Heart right ventricle (tissue), 16 donors: ENCODE data around the gene OXNAD1. TPM values are rescaled to one million over a fixed set of nuclear protein-coding genes. Genes with fewer than 3 reads are reported as not detected.

Source experiments
- ATAC-seq, 8 donors: fragments of 200-7000 bp; cut with Tn5 transposase; one replicate each; pipeline ENCODE4 v1.9.1; 2020; ENCODE audit warnings: mild to moderate bottlenecking in 8 of 8, moderate library complexity in 8 of 8, moderate number of reproducible peaks in 1 of 8
- DNase-seq, 2 donors: peaks; one replicate each; pipeline ENCODE4 v3.0.0-alpha.2; 2020
- H3K27ac ChIP-seq, 10 donors: fragments of 200-600 bp; sonication (generic) in 2 of 10; one replicate each; pipeline versions ENCODE4 v1.5.0 to v1.8.0; 2020 to 2022; ENCODE audit warnings: mild to moderate bottlenecking in 3 of 10
- H3K27me3 ChIP-seq, 7 donors: fragments of 200-600 bp; one replicate each; pipeline ENCODE4 v1.8.0; 2021 to 2022; ENCODE audit warnings: mild to moderate bottlenecking in 2 of 7
- H3K36me3 ChIP-seq, 9 donors: fragments of 200-600 bp; sonication (generic) in 1 of 9; one replicate each; pipeline versions ENCODE4 v1.5.0 to v1.8.0; 2020 to 2022; ENCODE audit warnings: mild to moderate bottlenecking in 2 of 9
- H3K4me1 ChIP-seq, 9 donors: fragments of 200-600 bp; sonication (generic) in 1 of 9; one replicate each; pipeline versions ENCODE4 v1.5.0 to v1.8.0; 2020 to 2022; ENCODE audit warnings: mild to moderate bottlenecking in 4 of 9
- H3K4me3 ChIP-seq, 10 donors: fragments of 200-600 bp; sonication (generic) in 2 of 10; one replicate each; pipeline versions ENCODE4 v1.5.0 to v1.8.0; 2020 to 2022; ENCODE audit warnings: mild to moderate bottlenecking in 7 of 10, moderate library complexity in 2 of 10
- H3K9me3 ChIP-seq, 11 donors: fragments of 200-600 bp in 10 of 11; sonication (generic) in 2 of 11; one replicate each; pipeline versions ENCODE4 v1.5.0 to v1.8.0; 2013 to 2022; ENCODE audit warnings: mild to moderate bottlenecking in 2 of 11, control low read depth in 1 of 11, moderate library complexity in 1 of 11
- WGBS, 2 donors: extraction: QIAGEN DNeasy Blood & Tissue Kit; methylation state at CpG; one replicate each; pipeline ENCODE4 v1.1.7; 2013; ENCODE audit warnings: inconsistent platforms in 1 of 2; 5-methylcytosine and 5-hydroxymethylcytosine counted together
- intact Hi-C, 10 donors: fragments of 100-400 bp; cut with DNase I; formaldehyde crosslinking; loops; one replicate each; pipeline versions ENCODE4 v1.11.1 to v1.14.2; 2022
- polyA plus RNA-seq, 2 donors: library from polyadenylated mRNA; stranded (reverse); fragments of 200-250 nt; gene quantifications; one replicate each; pipeline ENCODE4 v1.2.3, GENCODE V29; 2013
- total RNA-seq, 10 donors: library from RNA; stranded (reverse); fragmentation: NEBNext Ultra II Directional in 3 of 10; extraction: Animal tissue kit (Norgen Biotek cat#: 25700) in 3 of 10; gene quantifications; one replicate each; pipeline versions ENCODE4 v1.2.1 to v1.2.4, GENCODE V29; 2021 to 2023
- TF ChIP-seq, protein P1 (sequence below), 9 donors: fragments of 200-600 bp; sonication (generic) in 2 of 9; IDR thresholded peaks; one replicate each; pipeline versions ENCODE4 v1.5.0 to v1.8.0; 2021 to 2022; ENCODE audit warnings: antibody characterized with exemption in 9 of 9, mild to moderate bottlenecking in 5 of 9, moderate library complexity in 1 of 9
- donor health status: Arrhythmogenic right ventricular cardiomyopathy.
- donor health status: ischemic (EF 13 %, LVEDD 7.1; RV severe dilation, severe dysfunction).
- donor health status: healthy with polysubstance abuse.
- donor health status: DM: no; HTN: yes; CAD: no.
- donor health status: DM: no; HTN: no; CAD: no.
- donor health status: ischemic (EF 25% LVEDD 6.9; RV normal size, moderate dysfunction).
- donor health status: ischemic (EF 25% LVEDD 5.7; RV mildly dilated, moderate dysfunction).
- donor health status: healthy.
- donor health status: DM: yes; HTN: yes; CAD: no.
- donor health status: Ischemic cardiomyopathy.
- donor health status: ischemic (EF 35%, LVEDD 5.7; RV mildly dilated, moderate dysfunction).
- donor health status: nonischemic (EF 11% LVEDD 7.7; RV severe dilation, severe dysfunction).
- donor health status: DM: yes; HTN: yes; CAD: no.
- donor health status: PGD.
- donor health status: ischemic (EF 29% LVEDD 5.4; RV normal size, mild dysfunction).
- donor health status: nonischemic (EF 23%, LVEDD 6.1; RV moderate dilation, normal function).

Gene OXNAD1
- total and polyA plus RNA-seq, 12 donors, result 4.2 to 22.8 (median 17.1) TPM

DNA sequence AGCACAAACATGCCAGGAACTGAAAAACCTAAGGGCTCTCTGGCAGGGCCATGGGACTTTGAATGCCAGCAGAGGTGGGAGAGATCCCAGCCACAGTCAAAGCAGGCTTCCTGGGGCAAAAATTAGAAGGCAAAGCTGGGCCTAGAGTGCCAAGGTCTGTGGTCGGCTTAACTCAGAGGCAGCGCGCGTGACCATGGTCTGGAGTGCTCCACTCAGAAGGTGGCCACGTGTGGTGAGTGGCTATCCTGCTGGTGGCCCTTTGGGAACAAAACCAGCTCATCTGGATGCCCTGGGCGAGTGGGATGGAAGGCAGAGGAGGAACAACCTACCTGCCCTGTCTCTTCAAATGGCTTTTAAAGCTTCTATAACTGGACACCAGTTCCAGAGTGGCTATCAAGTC, 63.1 kb downstream of the OXNAD1 start:
- H3K36me3 ChIP-seq, result peaks cover 0 to 92% (median 9%) of the 10 kb centered on the region in 9 donors
- WGBS, 2 donors, result 92 to 96% methylated on average over 6 of the region's 6 CpGs
- H3K9me3 ChIP-seq, result peaks cover 0 to 18% (median 3%) of the 10 kb centered on the region in 11 donors
- no peaks in the 10 kb centered on the region for H3K27me3 ChIP-seq
- H3K4me3 ChIP-seq, result no peak overlapping the region
- peaks cover 0 to 9% (median 0%) of the 10 kb centered on the region in 9 donors for H3K4me1 ChIP-seq
- DNase-seq (no peak), ATAC-seq (no peak)
- intact Hi-C loops, result no loop called here
- H3K27ac ChIP-seq, result no peak overlapping the region
- TF ChIP-seq, protein P1, sequence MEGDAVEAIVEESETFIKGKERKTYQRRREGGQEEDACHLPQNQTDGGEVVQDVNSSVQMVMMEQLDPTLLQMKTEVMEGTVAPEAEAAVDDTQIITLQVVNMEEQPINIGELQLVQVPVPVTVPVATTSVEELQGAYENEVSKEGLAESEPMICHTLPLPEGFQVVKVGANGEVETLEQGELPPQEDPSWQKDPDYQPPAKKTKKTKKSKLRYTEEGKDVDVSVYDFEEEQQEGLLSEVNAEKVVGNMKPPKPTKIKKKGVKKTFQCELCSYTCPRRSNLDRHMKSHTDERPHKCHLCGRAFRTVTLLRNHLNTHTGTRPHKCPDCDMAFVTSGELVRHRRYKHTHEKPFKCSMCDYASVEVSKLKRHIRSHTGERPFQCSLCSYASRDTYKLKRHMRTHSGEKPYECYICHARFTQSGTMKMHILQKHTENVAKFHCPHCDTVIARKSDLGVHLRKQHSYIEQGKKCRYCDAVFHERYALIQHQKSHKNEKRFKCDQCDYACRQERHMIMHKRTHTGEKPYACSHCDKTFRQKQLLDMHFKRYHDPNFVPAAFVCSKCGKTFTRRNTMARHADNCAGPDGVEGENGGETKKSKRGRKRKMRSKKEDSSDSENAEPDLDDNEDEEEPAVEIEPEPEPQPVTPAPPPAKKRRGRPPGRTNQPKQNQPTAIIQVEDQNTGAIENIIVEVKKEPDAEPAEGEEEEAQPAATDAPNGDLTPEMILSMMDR (IDR thresholded peaks at IDR 0.05), result no peak

DNA sequence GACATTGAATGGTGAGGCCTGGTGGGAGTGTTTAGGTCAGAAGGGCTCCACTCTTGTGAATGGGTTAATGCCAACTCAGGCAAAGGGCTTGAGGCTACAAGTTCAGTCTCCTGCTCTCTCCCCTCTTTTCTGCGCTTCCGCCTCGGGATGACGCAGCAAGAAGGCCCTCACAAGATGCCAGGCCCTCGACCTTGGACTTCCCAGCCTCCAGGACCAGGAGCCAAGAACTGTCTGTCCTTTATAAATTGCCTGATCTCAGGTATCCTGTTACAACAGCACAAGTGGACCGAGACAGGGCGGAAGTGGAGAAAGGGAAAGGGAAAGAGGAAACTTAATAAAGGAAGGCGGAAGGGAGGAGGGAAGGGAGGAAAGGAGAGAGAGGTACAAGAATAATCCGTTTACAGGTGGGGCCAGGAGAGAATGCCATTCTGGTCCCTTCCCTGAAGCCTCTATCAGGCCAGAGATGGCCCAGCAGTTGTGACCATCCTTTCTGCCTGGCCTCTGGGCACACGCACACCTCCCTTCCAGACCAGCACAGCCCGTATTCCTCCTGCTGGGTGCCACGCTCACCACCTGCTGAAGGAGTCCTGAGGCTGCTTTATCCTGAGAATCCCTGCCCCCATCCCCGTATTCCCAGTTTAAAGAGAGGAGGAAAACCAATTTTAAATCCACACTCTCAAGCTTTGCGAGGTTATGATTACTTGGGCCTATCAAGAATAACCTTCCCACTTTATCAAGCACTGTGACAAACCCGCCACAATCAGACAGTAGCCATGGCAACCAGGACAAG, 64.2 kb downstream of the OXNAD1 start:
- no peak for ATAC-seq
- 85% methylated on average over 15 of the region's 15 CpGs for WGBS, 2 donors
- DNase-seq, result no peak
- Histone ChIP-seq H3K27me3 (no peaks in the 10 kb centered on the region), H3K9me3 (peaks cover 0 to 21% (median 3%) of the 10 kb centered on the region in 11 donors), H3K4me1 (peaks cover 0 to 12% (median 0%) of the 10 kb centered on the region in 9 donors), H3K4me3 (no peak overlapping the region), H3K27ac (no peak overlapping the region), H3K36me3 (peaks cover 0 to 82% (median 9%) of the 10 kb centered on the region in 9 donors)
- TF ChIP-seq, protein P1 (IDR thresholded peaks at IDR 0.05), result no peak
- intact Hi-C loops, result no loop called here

GRCh38 chr3:16329826-16330129, 64.8 kb downstream of the OXNAD1 start:
- Histone ChIP-seq H3K27me3 (no peaks in the 10 kb centered on the region), H3K9me3 (peaks cover 0 to 27% (median 4%) of the 10 kb centered on the region in 11 donors), H3K4me3 (no peak overlapping the region), H3K36me3 (peaks cover 0 to 85% (median 9%) of the 10 kb centered on the region in 9 donors), H3K27ac (no peak overlapping the region), H3K4me1 (peaks cover 0 to 12% (median 0%) of the 10 kb centered on the region in 9 donors)
- no peak for ATAC-seq
- 83 to 90% methylated on average over 9 of the region's 9 CpGs for WGBS, 2 donors
- intact Hi-C loops, result no loop called here
- DNase-seq, result no peak
- TF ChIP-seq, protein P1 (IDR thresholded peaks at IDR 0.05), result no peak

DNA sequence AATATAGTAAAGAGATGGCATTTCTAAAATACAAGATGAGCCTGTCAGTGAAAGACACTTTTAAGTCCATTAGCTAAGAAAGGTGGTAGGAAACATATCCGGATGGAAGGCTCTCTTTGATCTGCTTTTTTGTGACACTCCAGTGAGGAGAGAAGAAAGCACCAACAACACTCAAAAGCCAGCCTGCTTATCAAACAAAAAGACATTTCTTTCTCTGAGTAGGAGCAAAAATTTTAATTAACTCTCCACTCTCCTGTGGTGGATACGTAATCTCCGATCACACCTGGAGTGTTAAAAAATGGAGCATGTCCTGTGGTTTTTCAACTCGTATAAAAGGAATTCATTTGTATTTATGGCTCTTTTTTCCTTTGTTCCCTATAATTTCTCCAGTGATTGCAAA, 65.3 kb downstream of the OXNAD1 start:
- no peak for ATAC-seq
- WGBS, 2 donors, result 94 to 95% methylated on average over 4 of the region's 4 CpGs
- H3K27ac ChIP-seq, result no peak overlapping the region
- H3K27me3 ChIP-seq, result no peaks in the 10 kb centered on the region
- TF ChIP-seq, protein P1 (IDR thresholded peaks at IDR 0.05), result no peak
- H3K9me3 ChIP-seq, result peaks cover 0 to 30% (median 7%) of the 10 kb centered on the region in 11 donors
- H3K4me3 ChIP-seq, result no peak overlapping the region
- intact Hi-C loops, result no loop called here
- H3K4me1 ChIP-seq, result peaks cover 0 to 12% (median 0%) of the 10 kb centered on the region in 9 donors
- peaks cover 0 to 85% (median 9%) of the 10 kb centered on the region in 9 donors for H3K36me3 ChIP-seq
- DNase-seq, result no peak
